Mesendoderm (in vitro differentiated cells): ENCODE data around the gene IFITM10.
"Not testable (repeated sequence)": the region's sequence is repeated elsewhere in the genome, so short reads cannot be mapped to it uniquely, and the experiment has no call there.

Experiments used
- DNase-seq: peaks from one replicate; pipeline ENCODE4 v3.0.0; 2013
- H2AK5ac ChIP-seq: 2 replicates; pipeline ENCODE4 v1.6.1; 2013; ENCODE audit warnings: low read length, inconsistent platforms
- H2BK120ac ChIP-seq: 2 replicates; pipeline ENCODE4 v1.6.1; 2013; ENCODE audit warnings: low read depth, mild to moderate bottlenecking, low read length, moderate library complexity, mixed read lengths
- H2BK15ac ChIP-seq: replicated peaks from 2 replicates; pipeline ENCODE4 v1.6.1; 2013; ENCODE audit warnings: low read depth, mild to moderate bottlenecking, moderate library complexity
- H2BK5ac ChIP-seq: 2 replicates; pipeline ENCODE4 v1.6.1; 2013; ENCODE audit warnings: low read length, inconsistent platforms
- H3K18ac ChIP-seq: 2 replicates; pipeline ENCODE4 v1.6.1; 2013; ENCODE audit warnings: mild to moderate bottlenecking, low read length, mixed read lengths
- H3K23ac ChIP-seq: one replicate; pipeline ENCODE4 v1.6.1; 2013; ENCODE audit warnings: low read length
- H3K27ac ChIP-seq: 2 replicates; pipeline ENCODE4 v1.5.1; 2013; ENCODE audit warnings: low read depth, mild to moderate bottlenecking, inconsistent platforms, low read length, moderate library complexity
- H3K27me3 ChIP-seq: 2 replicates; pipeline ENCODE4 v1.6.1; 2013; ENCODE audit warnings: low read length, control low read depth, mild to moderate bottlenecking, inconsistent platforms; ENCODE audit not compliant: insufficient read depth, poor library complexity
- H3K36me3 ChIP-seq: 2 replicates; pipeline ENCODE4 v1.6.1; 2013; ENCODE audit warnings: low read length, inconsistent platforms; ENCODE audit not compliant: control insufficient read depth, insufficient read depth
- H3K4ac ChIP-seq: one replicate; pipeline ENCODE4 v1.6.1; 2013; ENCODE audit warnings: low read depth, mild to moderate bottlenecking, low read length, moderate library complexity
- H3K4me1 ChIP-seq: 2 replicates; pipeline ENCODE4 v1.6.1; 2013; ENCODE audit warnings: low read depth, low read length, inconsistent platforms; ENCODE audit not compliant: control insufficient read depth
- H3K4me2 ChIP-seq: 2 replicates; pipeline ENCODE4 v1.6.1; 2013; ENCODE audit warnings: low read length
- H3K4me3 ChIP-seq: 2 replicates; pipeline ENCODE4 v1.5.1; 2013; ENCODE audit warnings: mild to moderate bottlenecking, low read length
- H3K56ac ChIP-seq: one replicate; pipeline ENCODE4 v1.6.1; 2013; ENCODE audit warnings: low read length
- H3K79me1 ChIP-seq: 2 replicates; pipeline ENCODE4 v1.6.1; 2013; ENCODE audit warnings: low read length, inconsistent platforms
- H3K79me2 ChIP-seq: 2 replicates; pipeline ENCODE4 v1.6.1; 2013; ENCODE audit warnings: mild to moderate bottlenecking, low read length; ENCODE audit not compliant: control insufficient read depth, insufficient read depth
- H3K9ac ChIP-seq: 2 replicates; pipeline ENCODE4 v1.6.1; 2013; ENCODE audit warnings: low read length, inconsistent platforms
- H4K5ac ChIP-seq: one replicate; pipeline ENCODE4 v1.6.1; 2013; ENCODE audit warnings: low read length
- H4K8ac ChIP-seq: one replicate; pipeline ENCODE4 v1.6.1; 2013; ENCODE audit warnings: low read depth, mild to moderate bottlenecking, control low read depth, low read length, moderate library complexity
- WGBS: extraction: QIAGEN DNeasy Blood & Tissue Kit; methylation state at CpG from one replicate; pipeline ENCODE4 v1.1.7; 2013; ENCODE audit warnings: low lambda C conversion rate, missing lambda C conversion rate; ENCODE audit not compliant: insufficient coverage; ENCODE audit errors: extremely low coverage; 5-methylcytosine and 5-hydroxymethylcytosine counted together

IFITM10 gene

GRCh38 chr11:1689250-1690166 lies 60.9 kb downstream of the IFITM10 start:
- not testable (repeated sequence) for H3K23ac ChIP-seq, H2BK15ac ChIP-seq, H3K27me3 ChIP-seq, H3K27ac ChIP-seq, H3K56ac ChIP-seq, H3K4ac ChIP-seq, H2AK5ac ChIP-seq, H2BK120ac ChIP-seq, H3K18ac ChIP-seq, H3K4me3 ChIP-seq, H4K8ac ChIP-seq, H2BK5ac ChIP-seq, H4K5ac ChIP-seq, H3K79me2 ChIP-seq, H3K79me1 ChIP-seq, H3K4me1 ChIP-seq, DNase-seq, H3K9ac ChIP-seq, H3K4me2 ChIP-seq, H3K36me3 ChIP-seq
- no CpG with 5 or more reads among the region's 32 CpGs for WGBS

DNA sequence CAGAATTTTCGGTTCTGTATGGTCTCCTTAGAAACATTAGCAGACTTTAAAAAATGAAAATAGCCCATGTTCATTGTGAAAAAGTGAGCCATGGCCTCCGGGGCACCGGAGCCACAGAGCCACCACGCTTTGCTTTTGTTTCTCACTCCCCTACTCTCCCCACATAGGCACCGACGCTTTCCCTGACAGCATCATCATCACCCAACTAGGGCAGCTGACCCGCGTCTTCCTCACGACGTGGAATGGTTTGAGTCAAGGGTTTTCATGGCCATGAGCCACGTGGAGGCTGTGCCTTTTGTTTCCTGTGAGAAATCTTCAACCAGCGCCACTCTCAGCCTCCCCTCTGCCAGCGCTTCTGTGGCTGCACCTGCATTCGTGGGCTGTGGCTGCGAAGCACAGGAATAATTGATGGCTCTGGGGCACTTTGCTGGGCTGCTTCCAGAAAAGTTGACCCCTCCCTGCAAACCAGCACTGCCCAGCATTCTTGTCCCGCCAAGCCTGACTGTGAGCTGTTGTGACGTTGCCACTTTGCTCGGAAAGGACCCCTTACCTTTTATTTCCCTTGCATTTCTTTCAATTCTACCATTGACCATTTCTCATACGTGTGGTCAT lies 62.0 kb downstream of the IFITM10 start:
- not testable (repeated sequence) for H3K27ac ChIP-seq, H3K9ac ChIP-seq, H2BK5ac ChIP-seq, DNase-seq, H3K27me3 ChIP-seq, H3K79me1 ChIP-seq, H3K4me3 ChIP-seq, H4K8ac ChIP-seq, H2BK15ac ChIP-seq, H3K18ac ChIP-seq, H3K23ac ChIP-seq, H3K4me2 ChIP-seq, H4K5ac ChIP-seq, H3K4me1 ChIP-seq, H2AK5ac ChIP-seq, H2BK120ac ChIP-seq, H3K56ac ChIP-seq, H3K4ac ChIP-seq, H3K79me2 ChIP-seq, H3K36me3 ChIP-seq
- no CpG with 5 or more reads among the region's 19 CpGs for WGBS

DNA sequence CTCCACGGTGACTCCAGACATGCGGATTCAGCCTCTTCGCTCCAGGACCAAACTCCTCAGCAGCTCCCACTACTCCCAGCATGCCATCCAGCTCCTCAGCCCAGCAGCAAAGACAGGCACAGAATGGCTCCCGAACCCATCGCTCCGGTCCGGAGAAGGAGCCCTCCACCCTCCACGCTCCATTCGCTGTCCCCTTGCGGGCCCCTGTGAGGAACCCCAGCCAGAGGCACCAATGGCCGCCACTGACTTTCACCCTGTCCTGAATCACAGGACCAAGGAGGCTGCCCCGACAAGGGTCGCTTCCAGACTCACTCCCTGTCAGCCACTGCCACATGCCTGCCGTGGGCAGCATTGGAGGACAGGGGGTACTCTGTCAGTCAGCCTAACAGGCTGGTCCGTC lies 64.2 kb downstream of the IFITM10 start:
- not testable (repeated sequence) for H4K5ac ChIP-seq, H4K8ac ChIP-seq, H3K27me3 ChIP-seq, H3K4me3 ChIP-seq, H3K4me1 ChIP-seq, H2BK15ac ChIP-seq, H3K79me1 ChIP-seq, H3K23ac ChIP-seq, H3K9ac ChIP-seq, H2BK5ac ChIP-seq, H3K36me3 ChIP-seq, H2AK5ac ChIP-seq, H3K56ac ChIP-seq, H3K18ac ChIP-seq, DNase-seq, H3K79me2 ChIP-seq, H3K4me2 ChIP-seq, H2BK120ac ChIP-seq, H3K4ac ChIP-seq, H3K27ac ChIP-seq
- no CpG with 5 or more reads among the region's 15 CpGs for WGBS

- H3K18ac ChIP-seq, H3K4me3 ChIP-seq, H3K4me1 ChIP-seq, H3K56ac ChIP-seq, H3K4ac ChIP-seq, H4K8ac ChIP-seq, H2BK120ac ChIP-seq, H3K9ac ChIP-seq, H3K27ac ChIP-seq, H3K4me2 ChIP-seq, H2BK15ac ChIP-seq, H3K36me3 ChIP-seq, H2AK5ac ChIP-seq, H2BK5ac ChIP-seq, DNase-seq, H4K5ac ChIP-seq, H3K79me2 ChIP-seq, H3K79me1 ChIP-seq, H3K23ac ChIP-seq, H3K27me3 ChIP-seq: not testable (repeated sequence)
- WGBS = no CpG with 5 or more reads among the region's 18 CpGs
These were observed 65.2 kb downstream of the IFITM10 start for GRCh38 chr11:1684886-1685874.

DNA sequence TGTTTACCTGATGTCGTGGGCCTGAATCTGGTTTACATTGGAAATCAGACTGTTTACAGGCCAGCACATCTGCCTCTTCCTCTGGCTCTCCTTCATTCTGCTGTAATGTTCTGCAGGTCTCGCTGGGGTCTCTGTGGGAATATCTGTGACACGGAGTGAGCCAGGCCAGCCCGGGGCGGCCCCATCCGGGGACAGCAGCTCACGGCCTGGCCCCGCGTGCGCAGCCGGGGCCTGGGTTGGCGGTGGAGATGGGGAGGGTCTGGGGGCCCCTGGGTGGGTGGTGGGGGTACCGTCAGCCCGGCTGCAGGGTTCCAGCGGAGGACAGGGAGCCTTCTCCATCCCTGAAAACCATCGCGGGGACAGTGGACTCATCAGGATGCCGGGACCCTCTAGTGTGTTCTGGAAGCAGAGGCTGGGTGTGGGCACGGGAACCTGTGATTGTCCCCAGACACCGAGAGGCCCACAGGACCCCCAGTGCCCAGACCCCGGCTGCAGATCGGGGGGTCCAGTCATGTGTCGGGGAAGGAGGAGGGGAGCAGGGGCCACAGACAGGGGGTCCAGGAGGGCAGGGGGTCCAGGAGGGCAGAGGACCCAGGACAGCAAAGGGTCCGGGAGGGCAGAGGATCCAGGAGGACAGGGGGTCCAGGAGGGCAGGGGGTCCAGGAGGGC lies 66.4 kb downstream of the IFITM10 start:
- not testable (repeated sequence) for H3K79me1 ChIP-seq, H3K79me2 ChIP-seq, H2BK120ac ChIP-seq, H3K27me3 ChIP-seq, H2BK15ac ChIP-seq, H3K4me1 ChIP-seq, DNase-seq, H3K9ac ChIP-seq, H2AK5ac ChIP-seq, H3K23ac ChIP-seq, H2BK5ac ChIP-seq, H3K4me2 ChIP-seq, H4K5ac ChIP-seq, H3K27ac ChIP-seq, H4K8ac ChIP-seq, H3K18ac ChIP-seq, H3K4ac ChIP-seq, H3K56ac ChIP-seq, H3K4me3 ChIP-seq, H3K36me3 ChIP-seq
- WGBS = no CpG with 5 or more reads among the region's 24 CpGs
